Measurements from ENCODE around the gene PPP2R3B.
"Not testable (repeated sequence)": the region's sequence is repeated elsewhere in the genome, so short reads cannot be mapped to it uniquely, and the experiment has no call there.

Gene PPP2R3B

GRCh38 chrX:352582-353314, 34.0 kb downstream of the PPP2R3B start:
- DNase-seq (ENCODE audit: low spot score): no peak

- DNase-seq (ENCODE audit: low spot score): no peak
Measured at GRCh38 chrX:352181-352580, 34.5 kb downstream of the PPP2R3B start.

- DNase-seq (ENCODE audit: low spot score): no peak
Measured at GRCh38 chrX:351736-352135, 35.0 kb downstream of the PPP2R3B start.

- DNase-seq (ENCODE audit: low spot score): not testable (repeated sequence)
Measured at GRCh38 chrX:351324-351641, 35.4 kb downstream of the PPP2R3B start.

GRCh38 chrX:350534-351323, 36.0 kb downstream of the PPP2R3B start:
- no peak for DNase-seq (ENCODE audit: low spot score)

GRCh38 chrX:350148-350533, 36.6 kb downstream of the PPP2R3B start:
- DNase-seq (ENCODE audit: low spot score): no peak

GRCh38 chrX:349702-350101, 37.0 kb downstream of the PPP2R3B start:
- no peak for DNase-seq (ENCODE audit: low spot score)

- peak; percentile 81 for DNase-seq (ENCODE audit: low spot score)
Measured at GRCh38 chrX:349196-349595, 37.5 kb downstream of the PPP2R3B start.

- DNase-seq (ENCODE audit: low spot score): no peak
Measured at GRCh38 chrX:348461-349117, 38.1 kb downstream of the PPP2R3B start.

- no peak for DNase-seq (ENCODE audit: low spot score)
Measured at GRCh38 chrX:347351-348117, 39.2 kb downstream of the PPP2R3B start.

- DNase-seq (ENCODE audit: low spot score): no peak
Measured at GRCh38 chrX:346034-346813, 40.5 kb downstream of the PPP2R3B start.

- no peak for DNase-seq (ENCODE audit: low spot score)
Measured at GRCh38 chrX:345020-345925, 41.4 kb downstream of the PPP2R3B start.

- DNase-seq (ENCODE audit: low spot score): no peak
Measured at GRCh38 chrX:344371-344901, 42.3 kb downstream of the PPP2R3B start.

- no peak for DNase-seq (ENCODE audit: low spot score)
Measured at GRCh38 chrX:341541-342101, 45.1 kb downstream of the PPP2R3B start.

- no peak for DNase-seq (ENCODE audit: low spot score)
Measured at GRCh38 chrX:340641-341423, 45.9 kb downstream of the PPP2R3B start.

GRCh38 chrX:340121-340520, 46.6 kb downstream of the PPP2R3B start:
- no peak for DNase-seq (ENCODE audit: low spot score)

- DNase-seq (ENCODE audit: low spot score): no peak
Measured at GRCh38 chrX:338836-339400, 47.8 kb downstream of the PPP2R3B start.

- no peak for DNase-seq (ENCODE audit: low spot score)
Measured at GRCh38 chrX:338281-338835, 48.3 kb downstream of the PPP2R3B start.
